GM21381 (cell line): ENCODE measurements around the gene SCARF2.
"Not testable (repeated sequence)": the region's sequence is repeated elsewhere in the genome, so short reads cannot be mapped to it uniquely, and the experiment has no call there.

ENCODE experiments used
- ATAC-seq: cut with Tn5 transposase; IDR thresholded peaks from one replicate; pipeline ENCODE4 v1.9.1; 2021; ENCODE audit warnings: mild to moderate bottlenecking, moderate library complexity; ENCODE audit not compliant: unreplicated experiment

SCARF2 gene

DNA sequence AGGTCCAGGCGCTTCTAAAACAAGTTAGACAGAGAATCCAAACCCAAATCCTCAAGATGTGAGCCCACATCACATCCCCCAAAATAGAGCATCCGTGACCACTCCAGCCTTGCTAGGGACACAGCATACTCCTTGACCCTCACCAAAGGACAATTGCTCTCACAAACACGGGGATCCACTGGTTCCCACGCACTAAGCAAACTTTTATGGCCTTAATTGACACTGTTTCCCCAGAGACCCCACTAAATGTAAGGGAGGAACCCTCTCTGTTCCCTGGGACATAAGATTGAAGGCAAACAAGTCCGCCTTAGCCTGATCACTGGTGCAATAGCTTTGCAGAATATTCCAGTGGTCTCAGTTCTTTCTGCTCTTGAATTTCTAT is 23.6 kb downstream of the SCARF2 start:
- no peak for ATAC-seq

DNA sequence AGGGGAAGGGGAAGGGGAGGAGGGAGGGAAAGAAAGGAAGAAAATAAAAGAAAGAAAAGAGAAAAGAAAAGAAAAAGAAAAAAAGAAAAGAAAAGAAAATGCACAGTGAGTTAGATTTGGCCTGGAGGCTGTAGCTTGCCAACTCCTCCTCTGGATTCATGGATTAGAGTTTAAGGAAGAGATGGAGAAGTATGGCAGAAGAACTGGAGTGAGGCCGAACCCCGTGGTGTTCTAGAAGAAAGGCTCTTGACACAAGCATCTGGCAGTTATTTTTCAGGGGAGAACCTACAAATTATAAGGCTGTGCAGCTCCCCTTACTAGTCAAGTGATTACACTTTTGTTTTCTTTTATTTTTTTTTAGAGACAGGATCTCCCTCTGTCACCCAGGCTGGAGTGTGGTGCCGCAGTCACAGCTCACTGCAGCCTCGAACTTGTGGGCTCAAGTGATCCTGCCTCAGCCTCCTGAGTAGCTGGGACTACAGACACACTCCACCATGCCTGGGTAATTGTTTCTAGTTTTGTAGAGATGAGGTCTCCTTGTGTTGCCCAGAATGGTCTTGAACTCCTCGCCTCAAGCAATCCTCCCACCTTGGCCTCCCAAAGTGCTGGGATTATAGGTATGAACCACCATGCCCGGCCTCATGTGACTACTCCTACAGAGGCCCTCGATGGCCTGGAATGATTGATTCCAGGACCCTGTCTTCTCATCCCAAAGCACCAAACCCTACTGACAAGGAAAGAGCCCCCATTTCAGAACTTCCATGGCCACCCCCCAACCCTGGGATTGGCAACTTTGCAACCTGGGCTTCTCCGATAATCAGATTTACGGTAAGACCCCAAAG is 24.2 kb downstream of the SCARF2 start:
- ATAC-seq: no peak

DNA sequence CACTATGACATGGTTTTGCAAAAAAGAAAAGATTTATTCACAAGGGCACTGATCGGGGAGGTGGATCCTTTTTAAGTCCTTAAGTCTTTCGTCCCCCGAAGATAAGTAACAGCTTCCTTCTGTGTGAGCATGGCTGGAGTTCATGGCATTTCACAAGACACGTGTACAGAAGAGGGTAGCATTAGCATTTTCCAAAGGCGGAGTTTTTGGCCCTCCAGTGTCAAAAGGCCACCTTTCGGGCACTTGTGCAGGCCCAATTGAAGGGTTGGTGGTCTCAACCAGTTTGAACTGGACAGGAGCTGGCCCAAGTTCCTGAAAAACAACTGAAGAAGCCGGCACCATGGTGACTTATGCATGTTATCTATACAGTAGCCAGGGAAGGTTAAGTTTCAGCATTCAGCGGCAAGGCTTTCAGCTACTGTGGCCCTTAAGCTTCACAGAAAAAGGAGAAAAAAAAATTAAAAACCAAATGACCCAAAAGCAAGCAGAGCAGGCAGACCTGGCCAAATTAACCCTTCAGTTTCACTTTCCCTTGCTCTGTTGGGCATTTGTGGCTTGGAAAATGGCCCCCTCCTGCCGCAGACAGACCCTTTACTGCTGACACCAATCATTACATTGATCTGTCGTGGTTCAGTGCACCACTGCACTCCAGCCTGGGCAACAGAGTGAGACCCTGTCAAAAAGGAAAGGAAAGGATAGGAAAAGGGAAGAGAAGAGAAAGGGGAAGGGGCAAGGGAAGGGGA is 25.0 kb downstream of the SCARF2 start:
- ATAC-seq: no peak

DNA sequence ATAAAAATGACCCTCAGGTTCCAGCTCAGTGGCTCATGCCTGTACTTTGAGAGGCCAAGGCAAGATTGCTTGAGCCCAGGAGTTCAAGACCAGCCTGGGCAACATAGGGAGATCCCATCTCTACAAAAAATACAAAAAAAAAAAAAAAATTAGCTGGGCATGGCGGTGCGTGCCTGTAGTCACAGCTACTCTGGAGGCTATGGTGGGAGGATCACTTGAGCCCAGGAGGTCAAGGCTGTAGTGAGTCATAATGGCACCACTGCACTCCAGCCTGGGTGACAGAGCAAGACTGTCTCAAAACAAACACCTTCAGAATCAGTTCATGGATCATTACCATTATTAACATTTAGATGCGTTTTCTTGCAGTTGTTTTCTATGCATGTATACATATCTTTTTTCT is 28.2 kb downstream of the SCARF2 start:
- not testable (repeated sequence) for ATAC-seq

DNA sequence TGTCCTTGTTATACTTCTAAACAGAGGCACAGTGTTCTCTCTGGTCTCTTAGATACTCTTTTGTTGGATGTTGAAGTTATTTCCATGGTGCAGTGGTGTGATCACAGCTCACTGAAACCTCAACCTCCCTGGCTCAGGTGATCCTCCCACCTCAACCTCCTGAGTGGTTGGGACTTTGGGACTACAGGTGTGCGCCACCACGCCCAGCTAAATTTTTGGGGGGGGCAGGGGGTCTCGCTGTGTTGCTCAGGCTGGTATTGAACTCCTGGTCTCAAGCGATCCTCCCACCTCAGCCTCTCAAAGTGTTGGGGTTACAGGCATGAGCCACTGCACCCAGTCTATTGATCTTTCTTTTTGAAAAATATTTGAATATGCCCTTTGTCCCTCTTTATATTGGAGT is 28.7 kb downstream of the SCARF2 start:
- no peak for ATAC-seq

DNA sequence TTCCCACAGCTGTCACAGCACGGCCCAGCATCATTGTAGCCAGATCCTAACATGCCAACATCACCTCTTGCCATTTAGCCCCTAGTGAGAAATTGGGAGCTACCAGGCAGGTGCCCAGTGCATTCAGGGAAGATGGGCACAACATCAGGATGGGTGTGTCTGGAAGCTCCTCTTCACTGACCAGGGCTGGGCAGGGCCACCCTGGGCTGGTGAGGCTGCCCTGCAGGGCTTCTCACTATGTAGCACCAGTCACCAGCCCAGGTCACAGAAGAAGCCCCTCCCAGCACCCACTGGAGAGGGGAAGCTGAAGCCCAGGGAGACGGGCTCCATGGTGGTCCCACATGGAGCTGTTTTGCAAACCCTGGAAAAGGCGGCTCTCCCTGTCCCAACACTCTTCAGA is 29.8 kb downstream of the SCARF2 start:
- no peak for ATAC-seq

DNA sequence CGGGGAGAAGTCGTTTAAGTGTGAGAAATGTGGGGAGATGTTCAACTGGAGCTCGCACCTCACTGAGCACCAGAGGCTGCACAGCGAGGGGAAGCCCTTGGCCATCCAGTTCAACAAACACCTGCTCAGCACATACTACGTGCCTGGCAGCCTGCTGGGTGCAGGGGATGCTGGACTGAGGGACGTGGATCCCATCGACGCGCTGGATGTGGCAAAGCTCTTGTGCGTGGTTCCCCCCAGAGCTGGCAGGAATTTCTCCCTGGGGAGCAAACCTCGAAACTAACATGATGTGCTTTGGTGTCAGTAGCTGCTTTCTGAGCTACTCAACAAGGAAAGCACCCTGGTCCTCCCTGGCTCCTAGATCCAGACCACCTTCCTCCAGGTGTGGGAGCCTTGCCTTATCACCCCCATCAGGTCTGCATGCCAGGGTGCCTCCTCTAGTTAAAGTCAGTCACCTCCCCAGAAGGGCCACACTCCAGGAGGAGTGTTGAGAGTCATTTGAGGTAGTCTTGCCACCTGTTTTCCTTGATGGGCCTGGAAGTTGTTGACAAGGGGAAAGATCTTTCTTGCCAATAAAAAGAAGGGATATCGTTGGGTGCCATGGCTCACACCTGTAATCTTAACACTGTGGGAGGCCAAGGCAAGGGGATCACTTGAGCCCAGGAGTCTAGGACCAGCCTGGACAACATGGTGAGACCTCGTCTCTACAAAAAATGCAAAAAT is 30.8 kb downstream of the SCARF2 start:
- ATAC-seq: no peak

DNA sequence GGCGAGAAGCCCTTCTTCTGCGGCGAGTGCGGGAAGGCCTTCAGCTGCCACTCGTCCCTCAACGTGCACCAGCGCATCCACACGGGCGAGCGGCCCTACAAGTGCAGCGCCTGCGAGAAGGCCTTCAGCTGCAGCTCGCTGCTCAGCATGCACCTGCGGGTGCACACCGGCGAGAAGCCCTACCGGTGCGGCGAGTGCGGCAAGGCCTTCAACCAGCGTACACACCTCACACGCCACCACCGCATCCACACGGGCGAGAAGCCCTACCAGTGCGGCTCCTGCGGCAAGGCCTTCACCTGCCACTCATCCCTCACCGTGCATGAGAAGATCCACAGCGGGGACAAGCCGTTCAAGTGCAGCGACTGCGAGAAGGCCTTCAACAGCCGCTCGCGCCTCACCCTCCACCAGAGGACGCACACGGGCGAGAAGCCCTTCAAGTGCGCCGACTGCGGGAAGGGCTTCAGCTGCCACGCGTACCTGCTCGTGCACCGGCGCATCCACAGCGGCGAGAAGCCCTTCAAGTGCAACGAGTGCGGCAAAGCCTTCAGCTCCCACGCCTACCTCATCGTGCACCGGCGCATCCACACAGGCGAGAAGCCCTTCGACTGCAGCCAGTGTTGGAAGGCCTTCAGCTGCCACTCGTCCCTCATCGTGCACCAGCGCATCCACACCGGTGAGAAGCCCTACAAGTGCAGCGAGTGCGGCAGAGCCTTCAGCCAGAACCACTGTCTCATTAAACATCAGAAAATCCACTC is 31.5 kb downstream of the SCARF2 start:
- no peak for ATAC-seq

DNA sequence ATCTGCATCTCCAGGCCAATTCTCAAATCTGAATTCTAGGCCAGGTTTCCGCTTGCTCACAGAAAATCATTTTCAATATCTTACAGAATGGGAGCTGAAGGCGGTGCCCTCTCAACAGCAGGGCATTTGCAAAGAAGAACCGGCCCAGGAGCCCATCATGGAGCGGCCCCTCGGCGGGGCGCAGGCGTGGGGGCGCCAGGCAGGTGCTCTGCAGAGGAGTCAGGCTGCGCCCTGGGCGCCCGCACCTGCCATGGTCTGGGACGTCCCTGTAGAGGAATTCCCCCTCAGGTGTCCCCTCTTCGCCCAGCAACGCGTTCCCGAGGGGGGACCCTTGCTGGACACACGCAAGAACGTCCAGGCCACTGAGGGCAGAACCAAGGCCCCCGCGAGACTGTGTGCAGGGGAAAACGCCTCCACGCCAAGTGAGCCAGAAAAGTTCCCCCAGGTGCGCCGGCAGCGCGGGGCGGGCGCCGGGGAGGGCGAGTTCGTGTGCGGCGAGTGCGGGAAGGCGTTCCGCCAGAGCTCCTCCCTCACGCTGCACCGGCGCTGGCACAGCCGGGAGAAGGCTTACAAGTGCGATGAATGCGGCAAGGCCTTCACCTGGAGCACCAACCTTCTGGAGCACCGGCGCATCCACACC is 32.2 kb downstream of the SCARF2 start:
- no peak for ATAC-seq

DNA sequence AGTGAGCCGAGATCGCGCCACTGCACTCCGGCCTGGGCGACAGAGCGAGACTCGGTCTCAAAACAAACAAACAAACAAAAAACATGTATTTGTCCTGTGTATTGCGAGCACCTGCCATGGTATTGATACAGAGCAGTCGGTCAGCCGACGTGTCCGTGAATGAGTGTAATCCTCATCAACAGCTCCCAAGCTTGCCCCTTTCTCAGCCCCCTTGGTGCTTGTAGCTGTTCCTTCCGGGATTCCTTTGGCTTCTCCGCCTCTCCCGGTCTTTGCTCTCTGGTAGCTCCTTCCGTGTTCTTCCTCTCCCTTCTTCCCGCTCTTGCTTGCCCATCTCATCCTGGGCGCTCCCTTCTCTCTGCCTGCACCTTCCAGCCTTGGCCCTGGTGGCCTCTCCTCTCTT is 32.7 kb downstream of the SCARF2 start:
- no peak for ATAC-seq

DNA sequence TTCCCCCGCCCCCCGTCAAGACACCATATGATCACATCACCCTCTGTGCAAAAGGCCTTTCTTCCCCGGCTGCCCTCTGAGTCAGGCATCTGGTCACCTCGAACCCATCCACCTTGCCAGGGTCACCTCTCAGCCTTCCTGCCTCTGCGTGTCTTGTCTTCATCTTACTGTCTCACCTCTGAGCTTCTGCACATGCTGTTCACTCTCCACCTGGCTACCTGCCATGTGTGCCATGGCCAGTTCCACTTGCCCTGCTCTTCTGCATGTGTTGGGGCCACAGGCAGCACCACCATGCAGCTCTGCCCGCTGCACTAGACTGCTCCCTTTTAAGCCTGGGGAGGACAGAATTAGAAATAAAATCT is 33.9 kb downstream of the SCARF2 start:
- ATAC-seq: no peak

DNA sequence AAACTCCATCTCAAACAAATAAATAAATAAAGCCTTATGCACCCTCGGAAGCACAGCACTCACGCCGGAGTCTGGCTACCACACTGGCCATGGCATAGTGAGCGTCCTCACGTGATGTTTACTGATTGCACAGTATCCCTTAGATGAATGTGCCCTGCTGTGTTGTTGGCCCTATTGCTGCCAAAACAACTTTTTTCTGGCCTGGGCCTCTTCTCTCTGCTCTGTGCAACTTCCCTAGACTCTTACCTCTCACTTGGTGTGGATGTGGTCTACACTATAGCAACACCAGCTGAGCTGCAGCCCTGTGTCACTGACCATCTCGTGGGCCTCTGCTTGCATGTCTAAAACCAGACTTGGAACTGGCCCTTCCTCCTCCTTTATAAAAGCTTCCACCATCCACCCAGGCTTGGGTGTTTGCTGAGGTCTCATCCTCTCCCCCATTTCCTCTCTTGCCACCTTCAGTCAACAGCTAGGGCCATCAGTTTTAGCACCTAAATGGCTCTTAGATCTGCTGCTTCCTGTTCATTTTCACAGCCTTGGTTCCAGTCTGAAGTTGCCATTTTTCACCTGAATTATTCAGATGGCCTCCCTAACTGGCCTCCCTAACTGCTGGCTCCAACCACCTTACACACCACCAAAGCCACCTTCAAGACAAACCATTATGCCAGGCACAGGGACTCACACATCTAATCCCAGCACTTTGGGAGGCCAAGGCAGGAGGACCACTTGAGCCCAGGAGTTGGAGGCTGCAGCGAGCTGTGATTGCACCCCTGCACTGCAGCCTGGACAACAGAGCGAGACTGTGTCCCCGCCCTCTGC is 34.5 kb downstream of the SCARF2 start:
- no peak for ATAC-seq

DNA sequence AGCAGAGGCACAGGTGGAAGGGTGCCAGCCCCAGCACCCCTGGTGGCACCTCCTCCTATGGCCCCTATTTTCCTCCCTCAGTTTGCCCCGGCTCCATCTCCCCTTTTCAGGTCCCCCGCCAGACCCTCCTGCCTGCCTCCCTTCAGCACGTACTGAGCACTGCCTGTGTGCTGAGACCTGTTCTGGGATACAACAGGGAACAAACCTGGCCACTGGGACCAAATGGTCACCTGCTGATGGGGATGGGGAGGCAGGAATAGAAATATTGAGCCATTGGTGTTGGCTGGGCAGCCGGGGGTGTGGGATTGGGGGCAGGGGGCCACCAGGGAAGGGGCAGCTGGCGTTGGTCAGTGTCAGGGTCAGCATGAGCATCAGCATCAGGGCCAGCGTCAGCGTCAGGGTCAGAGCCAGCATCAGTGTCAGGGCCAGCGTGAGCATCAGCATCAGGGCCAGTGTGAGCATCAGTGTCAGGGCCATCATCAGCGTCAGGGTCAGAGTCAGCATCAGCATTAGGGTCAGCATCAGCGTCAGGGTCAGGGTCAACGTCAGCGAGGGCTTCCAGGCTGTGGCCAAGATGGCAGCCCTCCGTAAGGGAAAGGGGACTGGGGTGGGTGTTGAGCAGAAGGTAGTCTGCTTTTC is 36.1 kb downstream of the SCARF2 start:
- ATAC-seq: no peak

DNA sequence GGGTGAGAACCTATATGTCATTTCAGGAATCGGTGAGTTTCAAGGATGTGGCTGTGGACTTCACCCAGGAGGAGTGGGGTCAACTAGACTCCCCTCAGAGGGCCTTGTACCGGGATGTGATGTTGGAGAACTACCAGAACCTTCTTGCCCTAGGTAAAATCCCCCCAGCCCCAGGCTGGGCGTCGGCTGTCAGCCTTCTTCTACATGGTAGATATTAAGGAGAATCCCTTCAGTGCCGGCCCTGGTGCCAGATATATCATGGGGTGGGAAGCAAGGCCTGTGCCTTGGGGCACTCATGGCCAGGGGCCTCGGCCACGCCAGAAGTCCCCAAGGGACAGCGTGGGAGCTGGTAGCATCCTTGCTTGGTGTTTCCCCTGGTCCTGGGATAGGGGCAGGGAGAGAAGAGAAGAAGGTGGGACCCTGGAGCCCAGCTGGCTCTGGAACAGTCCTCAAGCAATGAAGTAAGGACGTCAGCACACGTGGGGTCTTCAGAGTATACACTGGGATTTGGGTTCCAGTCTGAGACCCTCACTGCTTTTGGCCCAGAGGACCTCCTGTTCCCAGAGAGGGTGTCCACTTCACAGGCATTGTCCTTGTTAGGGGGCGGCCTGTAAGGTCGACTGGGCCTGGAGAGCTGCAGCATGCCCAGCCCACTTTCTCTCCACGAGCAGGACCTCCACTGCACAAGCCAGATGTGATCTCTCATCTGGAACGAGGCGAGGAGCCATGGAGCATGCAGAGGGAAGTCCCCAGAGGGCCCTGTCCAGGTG is 36.8 kb downstream of the SCARF2 start:
- no peak for ATAC-seq

DNA sequence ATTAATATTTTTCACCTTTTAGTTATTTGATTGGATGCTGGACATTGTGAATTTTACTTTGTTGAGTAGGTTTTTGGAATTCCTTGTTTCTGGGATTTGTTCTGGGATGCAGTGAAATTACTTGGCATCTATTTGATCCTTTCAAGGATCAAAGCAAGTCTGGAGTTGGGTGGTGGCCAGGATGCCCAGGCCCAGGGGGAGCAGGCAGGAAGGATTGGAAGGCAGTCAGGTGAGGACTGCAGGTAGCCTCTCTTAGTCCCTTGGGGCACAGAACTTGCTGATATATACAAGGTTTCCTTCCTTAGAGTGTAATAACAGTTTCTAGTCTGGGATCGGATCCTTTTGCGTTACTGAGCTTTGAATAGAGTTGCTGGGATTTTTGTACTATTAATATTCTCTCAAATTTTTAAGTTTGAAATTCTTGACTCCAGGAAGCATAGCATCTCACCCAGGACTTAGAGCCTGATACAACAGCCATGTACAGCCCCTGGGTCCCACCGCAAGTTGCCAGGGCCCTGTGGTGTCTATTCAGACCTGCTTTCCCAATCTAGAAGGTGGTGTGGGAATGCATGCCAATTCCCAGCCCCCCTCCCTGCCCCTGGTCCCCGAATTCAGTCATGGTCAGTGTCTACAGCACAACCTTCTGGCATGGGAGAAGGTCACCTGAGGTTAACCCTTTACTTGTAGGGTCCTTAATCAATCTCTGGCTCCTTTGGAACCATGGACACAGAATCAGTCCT is 37.6 kb downstream of the SCARF2 start:
- ATAC-seq: no peak

DNA sequence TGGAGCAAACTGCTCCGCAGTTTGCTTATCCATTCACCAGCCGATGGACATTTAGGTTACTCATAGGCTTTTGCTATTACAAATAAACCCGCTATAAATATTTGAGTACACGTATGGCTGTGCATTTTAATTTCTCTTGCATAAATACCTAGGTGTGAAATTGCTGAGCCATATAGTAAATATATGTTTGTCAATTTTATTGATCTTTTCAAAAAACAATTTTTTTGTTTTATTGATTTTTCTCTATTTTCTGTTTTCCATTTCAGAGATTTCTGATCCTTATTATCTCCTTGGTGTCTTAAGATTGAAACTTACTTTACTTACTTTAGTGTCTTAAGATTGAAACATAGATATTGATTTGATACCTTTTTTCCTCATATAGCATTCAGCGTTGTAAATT is 39.2 kb downstream of the SCARF2 start:
- no peak for ATAC-seq

DNA sequence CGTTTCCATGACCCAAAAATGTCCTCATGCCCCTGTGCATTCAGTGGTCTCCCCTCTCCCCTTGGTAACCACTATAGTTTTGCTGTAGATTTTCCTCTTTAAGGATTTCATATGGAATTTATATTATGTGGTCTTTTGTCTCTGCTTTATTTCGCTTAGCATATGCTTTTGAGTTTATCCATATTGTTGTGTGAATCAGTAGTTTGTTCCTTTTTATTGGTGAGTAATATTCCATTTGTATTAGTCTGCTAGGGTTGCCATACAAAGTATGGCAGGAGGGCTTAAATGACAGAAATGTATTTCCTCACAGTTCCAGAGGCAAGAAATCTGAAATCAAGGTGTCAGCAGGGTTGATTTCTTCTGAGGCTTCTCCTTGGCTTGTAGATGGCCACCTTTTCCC is 40.1 kb downstream of the SCARF2 start:
- no peak for ATAC-seq

DNA sequence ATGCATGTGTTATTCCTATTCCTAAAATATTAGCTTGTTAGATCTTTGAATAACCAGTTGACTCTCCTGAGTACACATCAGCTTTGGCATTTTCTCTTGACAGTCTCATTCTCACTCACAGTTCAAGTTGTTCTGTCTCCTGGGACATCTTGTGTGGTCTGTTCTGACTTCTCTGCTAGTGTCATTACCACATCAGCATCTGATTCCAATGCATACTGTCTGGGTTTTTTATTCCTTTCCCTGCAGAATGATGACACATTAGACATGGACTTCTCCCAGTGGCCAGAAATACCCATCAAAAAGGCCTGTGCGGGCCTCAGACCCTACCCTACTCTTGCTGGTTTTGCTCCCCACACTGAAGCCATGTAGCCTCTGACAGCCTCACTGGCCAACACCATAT is 41.0 kb downstream of the SCARF2 start:
- no peak for ATAC-seq
